ENCODE results near the gene STAB1. TPM values are rescaled to one million over a fixed set of nuclear protein-coding genes. Genes with fewer than 3 reads are reported as not detected.

The STAB1 gene
- polyA plus RNA-seq, 12 donors = 29.2 to 55.4 (median 39.2) TPM; not detected in 1

DNA sequence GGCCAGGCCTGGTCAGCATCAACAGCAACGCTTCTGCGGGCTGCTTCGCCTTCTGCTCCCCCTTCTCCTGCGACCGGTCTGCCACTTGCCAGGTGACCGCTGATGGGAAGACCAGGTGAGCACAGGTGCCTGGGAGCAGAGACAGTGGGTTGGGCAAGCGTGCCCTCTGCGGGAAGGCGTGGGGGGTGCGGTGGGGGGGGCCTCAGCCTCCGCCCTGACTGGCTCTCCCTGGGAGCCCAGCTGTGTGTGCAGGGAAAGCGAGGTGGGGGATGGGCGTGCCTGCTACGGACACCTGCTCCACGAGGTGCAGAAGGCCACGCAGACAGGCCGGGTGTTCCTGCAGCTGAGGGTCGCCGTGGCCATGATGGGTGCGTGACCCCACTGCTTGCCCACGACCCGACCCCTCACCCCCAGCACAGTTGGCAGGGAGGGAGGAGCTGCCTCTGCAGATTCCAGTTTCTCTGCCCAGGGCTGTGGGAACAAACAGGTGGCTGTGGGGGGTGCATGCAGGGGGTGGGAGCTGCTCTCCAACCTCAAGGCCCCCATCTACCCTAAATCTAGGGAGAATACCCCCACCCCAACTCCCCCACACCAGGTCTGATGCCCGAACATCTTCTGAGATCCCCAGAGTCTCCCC, 8.8 kb downstream of the STAB1 start:
- no peak for DNase-seq

- DNase-seq = no peak
Observed at GRCh38 chr3:52504977-52505376, 9.8 kb downstream of the STAB1 start.

DNA sequence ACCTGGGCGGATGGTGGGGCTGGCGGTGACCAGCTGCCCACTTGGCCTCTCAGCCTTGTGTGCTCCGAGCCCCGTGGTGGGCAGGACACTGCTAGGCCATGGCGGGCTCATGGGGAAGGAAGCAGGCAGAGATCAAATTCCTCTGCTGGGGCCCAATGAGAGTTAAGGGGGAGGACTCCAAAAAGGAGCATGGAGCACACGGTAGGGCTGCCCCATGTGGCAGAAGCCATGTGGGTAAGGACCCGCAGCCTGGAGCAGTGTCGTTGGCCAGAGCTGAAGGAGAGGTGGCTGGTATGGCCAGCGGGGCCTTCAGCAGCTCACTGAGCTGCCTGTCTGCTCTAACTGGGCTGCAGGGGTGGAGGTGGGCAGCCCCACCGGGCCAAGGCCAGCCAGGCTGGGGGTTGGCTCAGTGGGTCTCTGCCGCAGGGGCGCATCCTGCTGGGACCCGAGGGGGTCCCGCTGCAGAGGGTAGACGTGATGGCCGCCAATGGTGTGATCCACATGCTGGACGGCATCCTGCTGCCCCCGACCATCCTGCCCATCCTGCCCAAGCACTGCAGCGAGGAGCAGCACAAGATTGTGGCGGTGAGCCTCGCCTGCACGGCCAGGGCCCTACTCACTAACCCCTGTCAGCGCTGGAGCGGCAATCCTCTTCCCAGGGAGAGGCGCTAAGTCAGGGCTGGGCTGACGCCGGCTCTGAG, 11.3 kb downstream of the STAB1 start:
- DNase-seq = no peak

DNA sequence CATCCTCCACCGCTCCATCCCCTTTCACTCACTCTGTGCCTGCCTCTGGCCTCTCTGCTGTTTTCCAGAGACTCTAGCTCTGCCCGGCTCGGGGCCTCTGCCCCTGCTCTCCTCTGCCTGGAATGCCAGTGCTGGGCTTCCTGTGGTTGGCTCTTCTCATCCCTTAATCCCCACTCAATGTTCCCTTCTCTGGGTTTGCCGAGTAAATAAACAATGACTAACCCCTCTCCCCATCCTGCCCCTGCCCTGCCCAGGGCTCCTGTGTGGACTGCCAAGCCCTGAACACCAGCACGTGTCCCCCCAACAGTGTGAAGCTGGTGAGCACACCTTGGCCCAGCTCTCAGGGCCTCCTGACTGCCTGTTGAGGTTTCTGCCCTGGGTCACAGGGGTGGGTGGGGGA, 12.2 kb downstream of the STAB1 start:
- no peak for DNase-seq

DNA sequence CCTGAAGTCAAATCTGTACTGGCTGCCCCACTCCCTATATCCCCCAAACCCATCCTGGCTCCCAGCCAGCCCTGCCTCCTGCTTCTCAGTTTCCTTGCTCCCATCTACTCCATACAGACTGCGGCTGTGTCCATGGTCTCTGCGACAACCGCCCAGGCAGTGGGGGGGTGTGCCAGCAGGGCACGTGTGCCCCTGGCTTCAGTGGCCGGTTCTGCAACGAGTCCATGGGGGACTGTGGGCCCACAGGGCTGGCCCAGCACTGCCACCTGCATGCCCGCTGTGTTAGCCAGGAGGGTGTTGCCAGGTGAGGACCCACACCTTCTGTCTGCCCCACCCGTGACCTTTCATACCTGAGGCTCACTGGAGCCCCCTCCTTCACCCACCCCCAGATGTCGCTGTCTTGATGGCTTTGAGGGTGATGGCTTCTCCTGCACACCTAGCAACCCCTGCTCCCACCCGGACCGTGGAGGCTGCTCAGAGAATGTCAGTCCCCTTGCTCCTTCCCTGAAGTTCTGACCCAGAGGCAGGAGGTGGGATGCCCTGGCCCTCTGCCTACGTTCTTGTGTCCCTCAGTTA, 14.7 kb downstream of the STAB1 start:
- DNase-seq = no peak

- DNase-seq = no peak
Observed at GRCh38 chr3:52511509-52511908, 16.4 kb downstream of the STAB1 start.

DNA sequence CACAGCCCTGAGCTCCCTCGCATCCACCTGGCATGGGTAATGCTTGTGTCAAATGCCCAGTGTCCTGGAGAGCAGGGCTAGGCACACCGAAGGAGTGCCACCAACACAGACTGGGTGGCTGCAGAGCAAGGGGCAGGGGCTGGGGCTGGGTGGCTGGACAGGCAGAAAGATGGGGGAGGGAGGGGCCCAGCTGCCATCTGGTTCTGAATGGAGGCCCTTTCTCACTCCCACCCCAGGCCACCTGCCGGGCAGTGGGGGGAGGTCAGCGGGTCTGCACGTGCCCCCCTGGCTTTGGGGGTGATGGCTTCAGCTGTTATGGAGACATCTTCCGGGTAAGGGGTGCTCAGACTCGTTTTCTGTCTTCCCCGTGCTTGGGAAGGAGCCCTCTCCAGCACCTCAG, 17.0 kb downstream of the STAB1 start:
- DNase-seq = no peak

DNA sequence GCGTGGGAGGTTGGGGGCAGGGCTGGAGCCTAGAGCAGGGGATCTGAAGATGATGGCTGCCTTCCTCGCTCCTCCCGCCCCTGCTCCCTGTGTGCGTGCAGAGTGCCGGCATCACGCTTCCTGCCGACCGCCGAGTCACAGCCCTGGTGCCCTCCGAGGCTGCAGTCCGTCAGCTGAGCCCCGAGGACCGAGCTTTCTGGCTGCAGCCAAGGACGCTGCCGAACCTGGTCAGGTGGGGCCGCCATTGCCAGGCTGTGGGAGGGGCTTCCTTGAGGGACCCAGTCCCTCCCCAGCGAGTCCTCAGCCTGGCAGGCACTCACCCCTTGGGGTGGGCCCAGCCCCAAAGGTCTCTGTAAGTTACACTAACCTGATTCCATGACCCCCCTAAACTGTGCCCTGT, 17.6 kb downstream of the STAB1 start:
- DNase-seq = no peak

GRCh38 chr3:52513281-52513680, 18.1 kb downstream of the STAB1 start:
- DNase-seq = no peak

DNA sequence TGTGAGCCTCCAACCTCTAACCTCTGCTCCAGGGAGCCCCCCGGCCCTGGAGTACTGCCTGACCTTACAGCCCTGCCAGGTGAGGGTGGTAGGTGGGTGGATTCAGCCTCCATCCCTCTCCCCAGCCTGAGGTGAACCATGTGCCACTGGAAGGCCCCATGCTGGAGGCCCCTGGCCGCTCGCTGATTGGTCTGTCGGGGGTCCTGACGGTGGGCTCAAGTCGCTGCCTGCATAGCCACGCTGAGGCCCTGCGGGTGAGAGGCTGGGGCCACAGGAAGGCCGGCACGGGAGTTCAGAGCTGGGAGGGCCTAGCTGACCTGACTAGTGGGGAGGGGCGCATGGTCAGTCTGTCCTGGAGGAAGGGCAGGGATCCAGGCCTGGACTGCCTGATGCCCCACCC, 19.4 kb downstream of the STAB1 start:
- DNase-seq = no peak

GRCh38 chr3:52515192-52515591, 20.1 kb downstream of the STAB1 start:
- DNase-seq = no peak

GRCh38 chr3:52516509-52517195, 21.5 kb downstream of the STAB1 start:
- no peak for DNase-seq

GRCh38 chr3:52517796-52518722, 22.9 kb downstream of the STAB1 start:
- DNase-seq = no peak

- no peak for DNase-seq
Observed at GRCh38 chr3:52518723-52519444, 23.7 kb downstream of the STAB1 start.

DNA sequence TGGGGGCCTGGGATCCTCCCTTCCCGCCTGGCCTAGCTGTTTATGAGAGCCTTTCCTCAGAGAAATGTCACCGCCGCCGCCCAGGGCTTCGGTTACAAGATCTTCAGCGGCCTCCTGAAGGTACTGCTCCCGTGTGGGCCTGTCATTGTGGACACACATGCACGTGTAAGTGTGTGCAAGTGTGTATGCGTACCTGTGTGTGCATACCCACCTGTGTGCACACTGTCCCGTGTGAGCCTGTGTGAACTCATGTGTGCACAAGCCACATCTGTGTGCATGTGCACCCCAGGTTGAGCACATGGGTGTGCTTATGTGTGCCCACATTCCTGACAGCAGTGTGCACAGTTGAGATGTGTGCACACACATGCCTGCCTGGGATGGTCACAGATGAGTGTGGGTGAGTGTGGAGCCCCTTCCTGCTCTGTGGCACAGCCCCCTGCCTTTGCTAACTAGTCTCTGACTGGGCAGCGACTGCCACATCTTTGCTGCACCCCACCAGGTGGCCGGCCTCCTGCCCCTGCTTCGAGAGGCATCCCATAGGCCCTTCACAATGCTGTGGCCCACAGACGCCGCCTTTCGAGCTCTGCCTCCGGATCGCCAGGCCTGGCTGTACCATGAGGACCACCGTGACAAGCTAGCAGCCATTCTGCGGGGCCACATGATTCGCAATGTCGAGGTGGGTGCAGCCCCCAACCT, 24.5 kb downstream of the STAB1 start:
- no peak for DNase-seq

DNA sequence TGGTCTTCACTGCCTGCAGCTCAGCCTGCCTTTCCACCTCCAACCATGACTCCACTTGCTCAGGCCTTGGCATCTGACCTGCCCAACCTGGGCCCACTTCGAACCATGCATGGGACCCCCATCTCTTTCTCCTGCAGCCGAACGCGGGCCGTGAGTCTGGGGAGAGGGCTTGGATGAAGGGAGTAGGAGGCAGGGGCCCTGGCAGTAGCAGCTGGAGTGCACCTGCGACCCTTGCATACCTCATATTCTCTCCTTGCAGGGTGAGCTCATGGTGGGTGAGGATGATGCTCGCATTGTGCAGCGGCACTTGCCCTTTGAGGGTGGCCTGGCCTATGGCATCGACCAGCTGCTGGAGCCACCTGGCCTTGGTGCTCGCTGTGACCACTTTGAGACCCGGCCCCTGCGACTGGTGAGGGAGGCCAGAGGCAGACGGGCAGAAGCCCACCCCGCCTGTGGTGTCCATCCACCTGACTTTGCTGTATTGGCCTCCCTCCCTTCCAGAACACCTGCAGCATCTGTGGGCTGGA, 25.1 kb downstream of the STAB1 start:
- no peak for DNase-seq

GRCh38 chr3:52520716-52521487, 25.8 kb downstream of the STAB1 start:
- DNase-seq = no peak

DNA sequence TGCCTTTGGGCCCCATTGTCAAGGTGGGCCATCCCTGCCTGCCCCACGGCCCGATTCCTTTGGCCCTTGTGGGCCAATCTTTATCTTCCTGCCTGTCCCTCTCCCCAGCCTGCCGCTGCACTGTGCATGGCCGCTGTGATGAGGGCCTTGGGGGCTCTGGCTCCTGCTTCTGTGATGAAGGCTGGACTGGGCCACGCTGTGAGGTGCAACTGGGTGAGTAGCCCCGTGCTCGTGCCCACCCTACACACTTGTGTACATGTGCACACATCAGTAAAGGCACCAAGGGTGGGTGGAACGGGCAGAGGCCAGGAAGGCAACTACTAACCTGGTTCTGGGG, 26.3 kb downstream of the STAB1 start:
- no peak for DNase-seq

GRCh38 chr3:52521881-52522650, 26.9 kb downstream of the STAB1 start:
- no peak for DNase-seq
